Ishikawa (cell line): ENCODE measurements around the gene ACSL6.

Experiments used
- CEBPB ChIP-seq: IDR thresholded peaks from 2 replicates; pipeline ENCODE4 v1.6.1; 2012
- CREB1 ChIP-seq: IDR thresholded peaks from 2 replicates; pipeline ENCODE4 v1.6.1; 2012; ENCODE audit warnings: low read depth
- EGR1 ChIP-seq: IDR thresholded peaks from 2 replicates; pipeline ENCODE4 v1.6.1; 2012
- EP300 ChIP-seq: IDR thresholded peaks from 2 replicates; pipeline ENCODE4 v1.6.1; 2012; ENCODE audit warnings: borderline replicate concordance
- FOXM1 ChIP-seq: IDR thresholded peaks from 2 replicates; pipeline ENCODE4 v1.6.1; 2012; ENCODE audit warnings: low read depth, borderline replicate concordance
- TAF1 ChIP-seq: IDR thresholded peaks from 2 replicates; pipeline ENCODE4 v1.6.1; 2012; ENCODE audit warnings: low read depth, mild to moderate bottlenecking
- TCF12 ChIP-seq: IDR thresholded peaks from 2 replicates; pipeline ENCODE4 v1.6.1; 2012; ENCODE audit warnings: low read depth
- TEAD4 ChIP-seq: IDR thresholded peaks from 2 replicates; pipeline ENCODE4 v1.6.1; 2012
- YY1 ChIP-seq: IDR thresholded peaks from 2 replicates; pipeline ENCODE4 v1.6.1; 2012; ENCODE audit warnings: low read depth
- TF ChIP-seq, protein P1 (sequence below): IDR thresholded peaks from 2 replicates; pipeline ENCODE4 v1.6.1; 2012
- TF ChIP-seq, protein P2 (sequence below): IDR thresholded peaks from 2 replicates; pipeline ENCODE4 v1.6.1; 2012
- TF ChIP-seq, protein P3 (sequence below): IDR thresholded peaks from 2 replicates; pipeline ENCODE4 v1.6.1; 2012; ENCODE audit warnings: low read depth, mild to moderate bottlenecking

DNA sequence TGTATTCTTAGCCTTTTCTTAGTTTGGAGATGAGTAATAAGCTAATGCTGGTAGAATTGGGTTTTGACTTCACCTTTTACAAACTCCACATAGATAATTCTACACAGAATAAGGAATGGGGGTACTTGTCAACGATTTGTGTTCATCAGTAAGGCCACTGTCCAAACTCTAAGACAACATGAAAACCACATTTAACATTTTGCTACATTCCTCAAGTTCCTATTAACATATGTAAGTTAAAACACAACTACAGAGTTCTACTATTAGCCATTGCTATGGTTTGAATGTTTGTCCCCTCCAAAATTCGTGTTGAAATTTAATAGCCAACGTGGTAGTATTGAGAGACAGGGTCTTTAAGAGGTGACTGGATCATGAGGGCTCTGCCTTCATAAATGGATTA is 97.9 kb downstream of the ACSL6 start:
- TF ChIP-seq TAF1 (no peak), CEBPB (no peak), TEAD4 (no peak), FOXM1 (no peak), EGR1 (no peak), CREB1 (no peak), YY1 (no peak), EP300 (no peak), TCF12 (no peak)
- TF ChIP-seq, protein P1, sequence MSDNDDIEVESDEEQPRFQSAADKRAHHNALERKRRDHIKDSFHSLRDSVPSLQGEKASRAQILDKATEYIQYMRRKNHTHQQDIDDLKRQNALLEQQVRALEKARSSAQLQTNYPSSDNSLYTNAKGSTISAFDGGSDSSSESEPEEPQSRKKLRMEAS, result no peak
- TF ChIP-seq, protein P2, sequence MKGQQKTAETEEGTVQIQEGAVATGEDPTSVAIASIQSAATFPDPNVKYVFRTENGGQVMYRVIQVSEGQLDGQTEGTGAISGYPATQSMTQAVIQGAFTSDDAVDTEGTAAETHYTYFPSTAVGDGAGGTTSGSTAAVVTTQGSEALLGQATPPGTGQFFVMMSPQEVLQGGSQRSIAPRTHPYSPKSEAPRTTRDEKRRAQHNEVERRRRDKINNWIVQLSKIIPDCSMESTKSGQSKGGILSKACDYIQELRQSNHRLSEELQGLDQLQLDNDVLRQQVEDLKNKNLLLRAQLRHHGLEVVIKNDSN, result no peak
- TF ChIP-seq, protein P3, sequence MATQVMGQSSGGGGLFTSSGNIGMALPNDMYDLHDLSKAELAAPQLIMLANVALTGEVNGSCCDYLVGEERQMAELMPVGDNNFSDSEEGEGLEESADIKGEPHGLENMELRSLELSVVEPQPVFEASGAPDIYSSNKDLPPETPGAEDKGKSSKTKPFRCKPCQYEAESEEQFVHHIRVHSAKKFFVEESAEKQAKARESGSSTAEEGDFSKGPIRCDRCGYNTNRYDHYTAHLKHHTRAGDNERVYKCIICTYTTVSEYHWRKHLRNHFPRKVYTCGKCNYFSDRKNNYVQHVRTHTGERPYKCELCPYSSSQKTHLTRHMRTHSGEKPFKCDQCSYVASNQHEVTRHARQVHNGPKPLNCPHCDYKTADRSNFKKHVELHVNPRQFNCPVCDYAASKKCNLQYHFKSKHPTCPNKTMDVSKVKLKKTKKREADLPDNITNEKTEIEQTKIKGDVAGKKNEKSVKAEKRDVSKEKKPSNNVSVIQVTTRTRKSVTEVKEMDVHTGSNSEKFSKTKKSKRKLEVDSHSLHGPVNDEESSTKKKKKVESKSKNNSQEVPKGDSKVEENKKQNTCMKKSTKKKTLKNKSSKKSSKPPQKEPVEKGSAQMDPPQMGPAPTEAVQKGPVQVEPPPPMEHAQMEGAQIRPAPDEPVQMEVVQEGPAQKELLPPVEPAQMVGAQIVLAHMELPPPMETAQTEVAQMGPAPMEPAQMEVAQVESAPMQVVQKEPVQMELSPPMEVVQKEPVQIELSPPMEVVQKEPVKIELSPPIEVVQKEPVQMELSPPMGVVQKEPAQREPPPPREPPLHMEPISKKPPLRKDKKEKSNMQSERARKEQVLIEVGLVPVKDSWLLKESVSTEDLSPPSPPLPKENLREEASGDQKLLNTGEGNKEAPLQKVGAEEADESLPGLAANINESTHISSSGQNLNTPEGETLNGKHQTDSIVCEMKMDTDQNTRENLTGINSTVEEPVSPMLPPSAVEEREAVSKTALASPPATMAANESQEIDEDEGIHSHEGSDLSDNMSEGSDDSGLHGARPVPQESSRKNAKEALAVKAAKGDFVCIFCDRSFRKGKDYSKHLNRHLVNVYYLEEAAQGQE, result no peak
